ENCODE data around the gene CBR3.
"Not testable (repeated sequence)": the region's sequence is repeated elsewhere in the genome, so short reads cannot be mapped to it uniquely, and the experiment has no call there.

CBR3 gene

GRCh38 chr21:36127250-36127904, 7.5 kb upstream of the CBR3 start:
- no peak for DNase-seq (ENCODE audit: low read depth)
- no peak for TF ChIP-seq CTCF (IDR thresholded peaks at IDR 0.05; ENCODE audit: insufficient read depth, low read depth, low read length, missing control alignments)
- H3K4me3 ChIP-seq (ENCODE audit: low read length) = no peak overlapping the region

- DNase-seq (ENCODE audit: low read depth) = no peak
- H3K4me3 ChIP-seq (ENCODE audit: low read length) = no peak overlapping the region
- peak; percentile 19 for TF ChIP-seq CTCF (IDR thresholded peaks at IDR 0.05; ENCODE audit: insufficient read depth, low read depth, low read length, missing control alignments)
These were observed 6.9 kb upstream of the CBR3 start for GRCh38 chr21:36127977-36128376.

GRCh38 chr21:36129219-36129618, 5.7 kb upstream of the CBR3 start:
- no peak for DNase-seq (ENCODE audit: low read depth)
- no peak overlapping the region for H3K4me3 ChIP-seq (ENCODE audit: low read length)
- no peak for TF ChIP-seq CTCF (IDR thresholded peaks at IDR 0.05; ENCODE audit: insufficient read depth, low read depth, low read length, missing control alignments)

GRCh38 chr21:36130414-36130762, 4.5 kb upstream of the CBR3 start:
- not testable (repeated sequence) for DNase-seq (ENCODE audit: low read depth); H3K4me3 ChIP-seq (ENCODE audit: low read length)

- not testable (repeated sequence) for H3K4me3 ChIP-seq (ENCODE audit: low read length); DNase-seq (ENCODE audit: low read depth)
These were observed 4.0 kb upstream of the CBR3 start for GRCh38 chr21:36130839-36131238.

GRCh38 chr21:36132696-36133095, 2.2 kb upstream of the CBR3 start:
- TF ChIP-seq CTCF (IDR thresholded peaks at IDR 0.05; ENCODE audit: insufficient read depth, low read depth, low read length, missing control alignments) = no peak

GRCh38 chr21:36135391-36136102, 668 bp downstream of the CBR3 start:
- DNase-seq (ENCODE audit: low read depth) = peak; percentile 86
- H3K4me3 ChIP-seq (ENCODE audit: low read length) = peak overlapping the region; percentile 55
- TF ChIP-seq CTCF (IDR thresholded peaks at IDR 0.05; ENCODE audit: insufficient read depth, low read depth, low read length, missing control alignments) = no peak

More at GRCh38 chr21:36132696-36133095, 2.2 kb upstream of the CBR3 start:
- DNase-seq (ENCODE audit: low read depth) = no peak
- H3K4me3 ChIP-seq (ENCODE audit: low read length) = no peak overlapping the region

GRCh38 chr21:36139791-36140190, 4.9 kb downstream of the CBR3 start:
- H3K4me3 ChIP-seq (ENCODE audit: low read length); DNase-seq (ENCODE audit: low read depth): not testable (repeated sequence)

Measured in epithelial cell of esophagus (primary cell).